ENCODE data around the gene KIAA0232. TPM values are rescaled to one million over a fixed set of nuclear protein-coding genes. Genes with fewer than 3 reads are reported as not detected.
"Not testable (repeated sequence)": the region's sequence is repeated elsewhere in the genome, so short reads cannot be mapped to it uniquely, and the experiment has no call there.

Gene KIAA0232
- total RNA-seq, 4 donors from 2014 or later, result 39.4 to 66.6 (median 47.1) TPM

GRCh38 chr4:6754481-6755087 lies 27.9 kb upstream of the KIAA0232 start:
- peaks cover 0 to 7% (median 3%) of the 10 kb centered on the region in 3 donors for H3K4me1 ChIP-seq
- no peaks in the 10 kb centered on the region for H3K27me3 ChIP-seq
- TF ChIP-seq CTCF (IDR thresholded peaks at IDR 0.05) (no peak), EP300 (IDR thresholded peaks at IDR 0.05) (no peak), POLR2A (IDR thresholded peaks at IDR 0.05) (no peak), POLR2AphosphoS5 (IDR thresholded peaks at IDR 0.05) (no peak)
- ATAC-seq, result no peak
- no peaks in the 10 kb centered on the region for H3K9me3 ChIP-seq
- H3K36me3 ChIP-seq, result no peaks in the 10 kb centered on the region
- no peak overlapping the region for H3K27ac ChIP-seq
- 77 to 80% methylated on average over 2 of the region's 3 CpGs for WGBS, 2 donors (ENCODE audit: low coverage in 1 of 2)
- H3K4me3 ChIP-seq, result no peak overlapping the region

- no peak for ATAC-seq
- H3K9me3 ChIP-seq, result no peaks in the 10 kb centered on the region
- H3K36me3 ChIP-seq, result no peaks in the 10 kb centered on the region
- H3K27me3 ChIP-seq, result no peaks in the 10 kb centered on the region
- H3K4me1 ChIP-seq, result peaks cover 0 to under 1% (median 0%) of the 10 kb centered on the region in 3 donors
- TF ChIP-seq CTCF (IDR thresholded peaks at IDR 0.05), result no peak
- no peak overlapping the region for H3K4me3 ChIP-seq
- 77 to 83% methylated on average over 2 to 5 of the region's 5 CpGs for WGBS, 2 donors (ENCODE audit: low coverage in 1 of 2)
- H3K27ac ChIP-seq, result no peak overlapping the region
Measured at GRCh38 chr4:6755088-6755753, 27.3 kb upstream of the KIAA0232 start.

GRCh38 chr4:6756345-6756744 lies 26.2 kb upstream of the KIAA0232 start:
- H3K4me3 ChIP-seq, H3K27me3 ChIP-seq, H3K27ac ChIP-seq, H3K4me1 ChIP-seq, ATAC-seq, H3K9me3 ChIP-seq, H3K36me3 ChIP-seq: not testable (repeated sequence)
- WGBS, 2 donors (ENCODE audit: low coverage in 1 of 2), result 79 to 82% methylated on average over 1 to 2 of the region's 6 CpGs

- Histone ChIP-seq H3K9me3 (no peaks in the 10 kb centered on the region), H3K27me3 (peaks cover 4% of the 10 kb centered on the region), H3K4me1 (no peaks in the 10 kb centered on the region), H3K4me3 (no peak overlapping the region), H3K36me3 (no peaks in the 10 kb centered on the region), H3K27ac (no peak overlapping the region)
- ATAC-seq, result no peak
- WGBS, 2 donors (ENCODE audit: low coverage in 1 of 2), result 67 to 68% methylated on average over 3 to 4 of the region's 4 CpGs
- TF ChIP-seq CTCF (IDR thresholded peaks at IDR 0.05), result no peak
- TF ChIP-seq POLR2A (IDR thresholded peaks at IDR 0.05), result no peak
- no peak for TF ChIP-seq POLR2AphosphoS5 (IDR thresholded peaks at IDR 0.05)
- no peak for TF ChIP-seq EP300 (IDR thresholded peaks at IDR 0.05)
Measured at GRCh38 chr4:6758728-6759127, 23.8 kb upstream of the KIAA0232 start.

- Histone ChIP-seq H3K9me3 (no peaks in the 10 kb centered on the region), H3K27ac (no peak overlapping the region), H3K4me1 (no peaks in the 10 kb centered on the region), H3K27me3 (peaks cover 4% of the 10 kb centered on the region), H3K4me3 (no peak overlapping the region), H3K36me3 (no peaks in the 10 kb centered on the region)
- WGBS, 2 donors (ENCODE audit: low coverage in 1 of 2), result 93 to 94% methylated on average over 2 to 8 of the region's 9 CpGs
- TF ChIP-seq EP300 (IDR thresholded peaks at IDR 0.05), result no peak
- no peak for TF ChIP-seq POLR2A (IDR thresholded peaks at IDR 0.05)
- ATAC-seq, result no peak
Measured at GRCh38 chr4:6760865-6761264, 21.7 kb upstream of the KIAA0232 start.

All from gastroesophageal sphincter (tissue), 4 donors.